HG03139 (cell line): ENCODE results near the gene DTL.
A peak's percentile ranks its signal among the peaks of the same experiment; 100 is the strongest.
"Not testable (repeated sequence)": the region's sequence is repeated elsewhere in the genome, so short reads cannot be mapped to it uniquely, and the experiment has no call there.

Experiments used
- ATAC-seq: cut with Tn5 transposase; IDR thresholded peaks from one replicate; pipeline ENCODE4 v1.9.1; 2021; ENCODE audit not compliant: unreplicated experiment

Gene DTL, protein sequence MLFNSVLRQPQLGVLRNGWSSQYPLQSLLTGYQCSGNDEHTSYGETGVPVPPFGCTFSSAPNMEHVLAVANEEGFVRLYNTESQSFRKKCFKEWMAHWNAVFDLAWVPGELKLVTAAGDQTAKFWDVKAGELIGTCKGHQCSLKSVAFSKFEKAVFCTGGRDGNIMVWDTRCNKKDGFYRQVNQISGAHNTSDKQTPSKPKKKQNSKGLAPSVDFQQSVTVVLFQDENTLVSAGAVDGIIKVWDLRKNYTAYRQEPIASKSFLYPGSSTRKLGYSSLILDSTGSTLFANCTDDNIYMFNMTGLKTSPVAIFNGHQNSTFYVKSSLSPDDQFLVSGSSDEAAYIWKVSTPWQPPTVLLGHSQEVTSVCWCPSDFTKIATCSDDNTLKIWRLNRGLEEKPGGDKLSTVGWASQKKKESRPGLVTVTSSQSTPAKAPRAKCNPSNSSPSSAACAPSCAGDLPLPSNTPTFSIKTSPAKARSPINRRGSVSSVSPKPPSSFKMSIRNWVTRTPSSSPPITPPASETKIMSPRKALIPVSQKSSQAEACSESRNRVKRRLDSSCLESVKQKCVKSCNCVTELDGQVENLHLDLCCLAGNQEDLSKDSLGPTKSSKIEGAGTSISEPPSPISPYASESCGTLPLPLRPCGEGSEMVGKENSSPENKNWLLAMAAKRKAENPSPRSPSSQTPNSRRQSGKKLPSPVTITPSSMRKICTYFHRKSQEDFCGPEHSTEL

GRCh38 chr1:212035123-212035834 lies at the start of gene DTL, which contains the start of gene INTS7:
TSS of gene DTL (plus strand) at chr1:212035748. CDS start at chr1:212035891, 143 bp downstream.
TSS of gene INTS7 (minus strand) at chr1:212035557. CDS start at chr1:212035437, 120 bp downstream.
- peak; percentile 80 for ATAC-seq

GRCh38 chr1:211986628-211987254 lies 48.8 kb upstream of the DTL start:
- ATAC-seq = no peak

GRCh38 chr1:211991695-211992094 lies 43.9 kb upstream of the DTL start:
- no peak for ATAC-seq

GRCh38 chr1:211997426-211997825 lies 38.1 kb upstream of the DTL start:
- not testable (repeated sequence) for ATAC-seq

- no peak for ATAC-seq
Measured at GRCh38 chr1:212002536-212002935, 33.0 kb upstream of the DTL start.

DNA sequence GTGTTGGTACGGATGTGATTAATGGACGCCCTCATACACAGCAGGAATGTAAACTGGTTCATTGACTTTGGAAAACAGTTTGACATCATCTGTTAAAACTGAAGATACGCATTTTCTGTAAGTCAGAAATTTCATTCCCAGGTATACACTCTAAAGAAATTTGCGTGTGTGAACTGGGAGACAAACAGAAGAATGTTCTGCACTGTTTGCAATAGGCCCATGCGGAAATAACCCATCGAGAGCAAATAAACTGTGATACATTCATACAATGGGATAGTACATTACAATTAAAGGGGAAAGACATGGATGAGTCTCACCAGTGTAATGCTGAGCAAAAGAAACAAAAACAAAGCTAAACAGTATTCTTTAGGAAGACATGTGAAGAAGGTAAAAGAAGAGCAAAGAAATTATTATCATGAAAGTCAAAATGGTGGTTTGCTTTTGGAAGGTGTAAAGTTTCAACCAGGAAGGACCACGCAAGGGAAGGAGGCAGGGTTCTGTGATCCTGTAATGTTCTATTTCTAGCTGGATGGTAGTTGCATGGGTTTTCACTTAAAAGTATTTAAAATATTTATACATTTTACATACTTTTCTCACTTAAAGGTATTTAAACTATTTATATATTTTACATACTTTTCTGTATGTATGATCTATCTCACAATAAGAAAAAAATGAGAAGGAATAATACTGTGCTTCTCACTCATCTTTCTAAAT lies 30.5 kb upstream of the DTL start:
- no peak for ATAC-seq

GRCh38 chr1:212007178-212007577 lies 28.4 kb upstream of the DTL start:
- ATAC-seq = no peak

- ATAC-seq = no peak
Measured at GRCh38 chr1:212007886-212008285, 27.7 kb upstream of the DTL start.

- ATAC-seq = no peak
Measured at GRCh38 chr1:212009561-212009960, 26.0 kb upstream of the DTL start.

DNA sequence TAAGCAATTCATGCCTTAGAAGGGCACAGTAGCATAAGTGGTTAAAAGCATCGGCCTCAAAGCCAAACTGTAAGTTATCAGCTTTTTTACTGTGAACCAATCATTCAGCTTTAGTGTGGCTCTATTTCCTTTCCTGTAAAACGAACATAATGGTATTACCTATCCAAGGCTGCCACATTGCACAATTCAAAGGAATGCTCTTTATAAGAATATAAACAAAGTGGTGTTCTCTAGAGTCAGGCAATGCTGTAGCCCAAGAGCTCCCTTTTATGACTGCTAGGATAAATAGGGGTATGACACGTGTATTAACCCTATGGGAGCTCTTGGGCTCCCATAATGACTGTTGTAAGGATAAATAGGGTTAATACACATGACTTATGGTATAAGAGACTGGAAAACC lies 25.5 kb upstream of the DTL start:
- ATAC-seq = no peak

DNA sequence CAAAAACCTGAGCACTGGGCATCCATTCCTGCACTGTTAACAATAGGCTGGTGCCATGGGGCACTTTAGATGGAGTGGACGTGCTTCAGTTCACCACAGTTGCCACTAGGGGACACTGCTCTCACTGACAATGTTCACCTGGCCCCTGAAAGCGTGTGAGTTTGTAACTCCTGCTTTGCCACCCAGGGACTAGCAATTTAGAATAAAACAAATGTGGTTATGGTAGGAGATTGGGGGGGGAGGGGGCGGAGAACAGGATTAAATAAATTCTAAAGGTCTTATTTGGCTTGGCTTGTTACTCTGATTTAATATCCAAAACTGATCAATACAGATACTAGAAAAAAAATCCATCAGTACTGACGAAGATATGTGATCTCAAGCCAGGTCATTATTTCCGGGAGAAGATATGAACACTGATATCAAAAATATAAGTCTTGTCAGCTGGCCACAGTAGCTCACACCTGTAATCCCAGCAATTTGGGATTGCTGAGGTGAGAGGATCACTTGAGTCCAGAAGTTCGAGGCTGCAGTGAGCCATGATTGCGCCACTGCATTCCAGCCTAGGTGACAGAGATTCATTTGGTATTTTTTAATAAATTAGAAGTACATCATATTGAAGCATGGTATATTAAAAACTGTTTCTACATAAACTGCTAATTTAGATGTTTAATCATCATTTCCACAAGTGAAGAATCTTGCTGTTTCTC lies 23.4 kb upstream of the DTL start:
- peak; percentile 92 for ATAC-seq

DNA sequence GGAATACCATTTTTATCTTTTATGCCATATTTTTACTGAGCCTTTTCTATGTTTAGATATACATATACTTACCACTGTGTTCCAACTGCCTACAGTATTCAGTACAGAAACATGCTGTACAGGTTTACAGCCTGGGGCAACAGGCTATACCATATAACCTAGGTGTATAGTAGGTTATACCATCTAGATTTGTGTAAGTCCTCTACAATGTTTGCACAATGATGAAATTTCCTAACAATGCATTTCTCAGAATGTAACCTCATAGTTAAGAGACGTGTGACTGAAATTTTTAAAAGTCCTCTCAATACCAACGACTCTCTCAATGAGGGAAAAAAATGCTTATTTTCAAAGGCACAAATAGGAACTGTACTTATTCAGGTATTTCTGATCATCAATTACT lies 21.9 kb upstream of the DTL start:
- ATAC-seq = no peak

DNA sequence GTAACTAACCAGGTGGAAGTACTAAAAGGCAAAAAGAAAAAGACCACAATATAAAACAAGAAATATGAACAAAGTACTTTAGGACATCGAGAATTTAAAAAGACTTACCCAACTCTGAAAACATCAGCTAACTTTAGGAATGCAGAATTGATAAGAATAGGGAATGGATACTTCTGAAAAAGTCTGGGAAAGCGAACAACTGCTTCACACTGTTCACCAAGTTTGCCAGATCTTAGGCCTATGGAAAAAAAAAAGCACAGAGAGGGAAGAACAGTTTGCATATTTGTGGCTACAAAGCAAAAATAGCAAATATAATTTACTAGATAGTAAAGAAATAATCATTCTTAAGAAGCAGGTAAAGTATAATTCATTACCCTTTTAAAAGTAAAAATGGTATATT lies 14.6 kb upstream of the DTL start:
- no peak for ATAC-seq

- ATAC-seq = no peak
Measured at GRCh38 chr1:212021563-212021962, 14.0 kb upstream of the DTL start.

- ATAC-seq = not testable (repeated sequence)
Measured at GRCh38 chr1:212022908-212023307, 12.6 kb upstream of the DTL start.

DNA sequence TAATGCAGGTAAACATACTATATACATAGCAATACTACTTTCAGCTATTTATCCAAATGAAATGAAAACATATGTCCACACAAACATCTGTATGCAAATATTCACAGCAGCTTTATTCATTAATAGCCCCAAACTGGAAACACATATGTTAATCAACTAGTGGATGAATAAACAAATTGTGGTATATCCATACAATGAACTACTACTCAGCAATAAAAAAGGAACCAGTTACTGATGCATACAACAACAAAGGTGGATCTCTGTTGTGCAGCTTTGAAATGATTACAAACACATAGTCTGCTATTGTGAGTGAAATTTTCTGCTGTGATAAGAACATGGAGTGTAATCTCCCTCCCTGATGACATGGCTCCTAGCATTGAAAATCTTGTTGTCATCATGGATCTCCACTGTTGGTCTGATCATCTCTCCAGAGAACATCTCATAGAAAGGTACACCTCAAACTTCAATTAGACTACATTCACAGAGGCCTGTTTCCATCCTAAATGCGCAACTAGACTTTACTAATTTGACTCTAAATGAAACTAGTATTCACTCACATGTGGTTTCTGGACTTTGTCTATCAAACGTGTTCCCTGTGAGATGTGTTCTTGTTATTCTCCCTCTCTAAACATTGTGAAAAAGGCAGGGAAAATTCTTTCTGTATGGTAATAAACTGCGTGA lies 10.9 kb upstream of the DTL start:
- no peak for ATAC-seq

GRCh38 chr1:212027727-212028126 lies 7.8 kb upstream of the DTL start:
- not testable (repeated sequence) for ATAC-seq

- no peak for ATAC-seq
Measured at GRCh38 chr1:212030936-212031528, 4.5 kb upstream of the DTL start.
